Effector memory CD8-positive, alpha-beta T cell (primary cell): ENCODE results near the gene SFPQ.
A peak's percentile ranks its signal among the peaks of the same experiment; 100 is the strongest.
"Not testable (repeated sequence)": the region's sequence is repeated elsewhere in the genome, so short reads cannot be mapped to it uniquely, and the experiment has no call there.

Source experiments
- ATAC-seq: fragments of 150-1000 bp; cut with Tn5 transposase; replicated peaks from 2 replicates; pipeline ENCODE4 v1.10.0; 2021; ENCODE audit warnings: mild to moderate bottlenecking, moderate library complexity
- DNase-seq, 3 experiments: peaks; one replicate each; pipeline ENCODE4 v3.0.0; 2021
- H3K27ac Mint-ChIP-seq, 2 donors: one replicate each; pipeline ENCODE4 v1.8.0; 2022; ENCODE audit warnings: mild to moderate bottlenecking in 2 of 2, mixed read lengths in 2 of 2, moderate library complexity in 2 of 2
- H3K27me3 Mint-ChIP-seq, 2 donors: one replicate each; pipeline ENCODE4 v1.8.0; 2022; ENCODE audit warnings: mixed read lengths in 2 of 2
- H3K36me3 Mint-ChIP-seq: one replicate; pipeline ENCODE4 v1.8.0; 2022; ENCODE audit warnings: mild to moderate bottlenecking, moderate library complexity, mixed read lengths; ENCODE audit not compliant: insufficient read depth
- H3K4me1 Mint-ChIP-seq, 2 donors: one replicate each; pipeline ENCODE4 v1.8.0; 2022; ENCODE audit warnings: low read depth in 2 of 2, mixed read lengths in 2 of 2
- H3K4me3 Mint-ChIP-seq, 2 donors: one replicate each; pipeline ENCODE4 v1.8.0; 2022; ENCODE audit warnings: mild to moderate bottlenecking in 2 of 2, mixed read lengths in 2 of 2, moderate library complexity in 2 of 2
- H3K9me3 Mint-ChIP-seq, 2 donors: one replicate each; pipeline ENCODE4 v1.8.0; 2022; ENCODE audit warnings: mixed read lengths in 2 of 2
- total RNA-seq, 9 experiments: gene quantifications; one replicate each; lab custom pipeline; 2026; lab: John Stamatoyannopoulos, UW

Gene SFPQ
- 518 to 1,089 (median 866) reads per million in 9 experiments for total RNA-seq

GRCh38 chr1:35192853-35193664, at the start of gene SFPQ:
Gene SFPQ, minus strand, starts transcription at chr1:35193145. Its CDS starts 96 bp downstream, at chr1:35193049.
- ATAC-seq (peak; percentile 85), DNase-seq (peak; percentile 98 to 100 (median 99))
- no peaks in the 10 kb centered on the region for H3K9me3 Mint-ChIP-seq
- H3K4me1 Mint-ChIP-seq = peaks cover 35 to 38% of the 10 kb centered on the region in 2 donors
- no peaks in the 10 kb centered on the region for H3K27me3 Mint-ChIP-seq
- peaks cover 58% of the 10 kb centered on the region for H3K36me3 Mint-ChIP-seq
- peak within 1 kb of the TSS; percentile 85 to 93 for H3K4me3 Mint-ChIP-seq
- H3K27ac Mint-ChIP-seq = peak within 1 kb of the TSS; percentile 96 to 98

- not testable (repeated sequence) for H3K9me3 Mint-ChIP-seq, H3K36me3 Mint-ChIP-seq, H3K4me1 Mint-ChIP-seq, H3K27ac Mint-ChIP-seq, ATAC-seq, H3K4me3 Mint-ChIP-seq, DNase-seq
- H3K27me3 Mint-ChIP-seq = peaks cover 0 to 15% of the 10 kb centered on the region in 2 donors
Measured at GRCh38 chr1:35236772-35237171, 43.8 kb upstream of the SFPQ start.

GRCh38 chr1:35231287-35231686, 38.3 kb upstream of the SFPQ start:
- no peak overlapping the region for H3K27ac Mint-ChIP-seq
- peaks cover 4% of the 10 kb centered on the region for H3K36me3 Mint-ChIP-seq
- no peaks in the 10 kb centered on the region for H3K9me3 Mint-ChIP-seq
- H3K4me1 Mint-ChIP-seq = no peaks in the 10 kb centered on the region
- DNase-seq (no peak), ATAC-seq (no peak)
- H3K27me3 Mint-ChIP-seq = peaks cover 0 to 10% of the 10 kb centered on the region in 2 donors
- no peak overlapping the region for H3K4me3 Mint-ChIP-seq

GRCh38 chr1:35229587-35230360, 36.8 kb upstream of the SFPQ start:
- Mint-ChIP-seq H3K36me3 (peaks cover 4% of the 10 kb centered on the region), H3K27ac (peak overlapping the region in 1 of 2 donors; percentile 24), H3K4me3 (no peak overlapping the region), H3K4me1 (no peaks in the 10 kb centered on the region), H3K9me3 (no peaks in the 10 kb centered on the region), H3K27me3 (peaks cover 0 to 7% of the 10 kb centered on the region in 2 donors)
- DNase-seq = no peak
- no peak for ATAC-seq

- peaks cover 4% of the 10 kb centered on the region for H3K36me3 Mint-ChIP-seq
- H3K27ac Mint-ChIP-seq = no peak overlapping the region
- DNase-seq (no peak), ATAC-seq (no peak)
- H3K27me3 Mint-ChIP-seq = peaks cover 0 to 7% of the 10 kb centered on the region in 2 donors
- H3K4me1 Mint-ChIP-seq = no peaks in the 10 kb centered on the region
- H3K9me3 Mint-ChIP-seq = no peaks in the 10 kb centered on the region
- H3K4me3 Mint-ChIP-seq = no peak overlapping the region
Measured at GRCh38 chr1:35226546-35226945, 33.6 kb upstream of the SFPQ start.

GRCh38 chr1:35223084-35223630, 30.2 kb upstream of the SFPQ start:
- Mint-ChIP-seq H3K27ac (no peak overlapping the region), H3K9me3 (no peaks in the 10 kb centered on the region), H3K36me3 (no peaks in the 10 kb centered on the region), H3K27me3 (peaks cover 0 to 7% of the 10 kb centered on the region in 2 donors), H3K4me1 (no peaks in the 10 kb centered on the region), H3K4me3 (no peak overlapping the region)
- DNase-seq (no peak), ATAC-seq (no peak)

- no peak overlapping the region for H3K27ac Mint-ChIP-seq
- no peaks in the 10 kb centered on the region for H3K4me1 Mint-ChIP-seq
- no peaks in the 10 kb centered on the region for H3K9me3 Mint-ChIP-seq
- DNase-seq (no peak), ATAC-seq (no peak)
- peaks cover 0 to 7% of the 10 kb centered on the region in 2 donors for H3K27me3 Mint-ChIP-seq
- no peak overlapping the region for H3K4me3 Mint-ChIP-seq
- no peaks in the 10 kb centered on the region for H3K36me3 Mint-ChIP-seq
Measured at GRCh38 chr1:35222322-35223083, 29.6 kb upstream of the SFPQ start.

- DNase-seq = peak in 2 of 3 experiments; percentile 6 to 7
- ATAC-seq = peak; percentile 53
- H3K27ac Mint-ChIP-seq = peak overlapping the region in 1 of 2 donors; percentile 27
- no peaks in the 10 kb centered on the region for H3K36me3 Mint-ChIP-seq
- H3K9me3 Mint-ChIP-seq = no peaks in the 10 kb centered on the region
- H3K4me1 Mint-ChIP-seq = no peaks in the 10 kb centered on the region
- no peaks in the 10 kb centered on the region for H3K27me3 Mint-ChIP-seq
- no peak overlapping the region for H3K4me3 Mint-ChIP-seq
Measured at GRCh38 chr1:35220976-35221375, 28.0 kb upstream of the SFPQ start.

- DNase-seq (no peak), ATAC-seq (no peak)
- Mint-ChIP-seq H3K27ac (no peak overlapping the region), H3K36me3 (no peaks in the 10 kb centered on the region), H3K27me3 (no peaks in the 10 kb centered on the region), H3K4me3 (no peak overlapping the region), H3K9me3 (no peaks in the 10 kb centered on the region), H3K4me1 (no peaks in the 10 kb centered on the region)
Measured at GRCh38 chr1:35215346-35215745, 22.4 kb upstream of the SFPQ start.

- ATAC-seq = no peak
- Mint-ChIP-seq H3K36me3 (no peaks in the 10 kb centered on the region), H3K27ac (no peak overlapping the region), H3K4me1 (no peaks in the 10 kb centered on the region), H3K27me3 (no peaks in the 10 kb centered on the region), H3K4me3 (no peak overlapping the region), H3K9me3 (no peaks in the 10 kb centered on the region)
- no peak for DNase-seq
Measured at GRCh38 chr1:35211120-35211414, 18.1 kb upstream of the SFPQ start.

GRCh38 chr1:35210321-35211119, 17.6 kb upstream of the SFPQ start:
- no peak for DNase-seq
- no peaks in the 10 kb centered on the region for H3K9me3 Mint-ChIP-seq
- no peak overlapping the region for H3K4me3 Mint-ChIP-seq
- H3K27ac Mint-ChIP-seq = no peak overlapping the region
- ATAC-seq = no peak
- no peaks in the 10 kb centered on the region for H3K4me1 Mint-ChIP-seq
- no peaks in the 10 kb centered on the region for H3K27me3 Mint-ChIP-seq
- no peaks in the 10 kb centered on the region for H3K36me3 Mint-ChIP-seq

- H3K4me1 Mint-ChIP-seq = peaks cover 4 to 7% of the 10 kb centered on the region in 2 donors
- H3K4me3 Mint-ChIP-seq = no peak overlapping the region
- H3K27me3 Mint-ChIP-seq = no peaks in the 10 kb centered on the region
- no peaks in the 10 kb centered on the region for H3K9me3 Mint-ChIP-seq
- ATAC-seq = no peak
- no peak overlapping the region for H3K27ac Mint-ChIP-seq
- no peak for DNase-seq
- no peaks in the 10 kb centered on the region for H3K36me3 Mint-ChIP-seq
Measured at GRCh38 chr1:35203295-35203694, 10.3 kb upstream of the SFPQ start.
